ENCODE measurements around the gene NUP43.
"Not testable (repeated sequence)": the region's sequence is repeated elsewhere in the genome, so short reads cannot be mapped to it uniquely, and the experiment has no call there.

Gene NUP43

GRCh38 chr6:149751239-149751638, 4.9 kb upstream of the NUP43 start:
- no peaks in the 10 kb centered on the region for H3K9me3 ChIP-seq (ENCODE audit: severe bottlenecking)
- ATAC-seq (ENCODE audit: low read depth), result no peak
- peaks cover 12% of the 10 kb centered on the region for H3K4me1 ChIP-seq (ENCODE audit: insufficient read depth, poor library complexity, severe bottlenecking)
- H3K27me3 ChIP-seq (ENCODE audit: insufficient read depth, poor library complexity, severe bottlenecking), result no peaks in the 10 kb centered on the region
- H3K27ac ChIP-seq (ENCODE audit: poor library complexity, severe bottlenecking), result peak overlapping the region; percentile 71
- TF ChIP-seq CTCF (IDR thresholded peaks at IDR 0.05; ENCODE audit: poor library complexity, severe bottlenecking), result no peak
- peaks cover 21% of the 10 kb centered on the region for H3K36me3 ChIP-seq (ENCODE audit: low read depth)
- no peak for DNase-seq (ENCODE audit: low spot score)
- peak overlapping the region; percentile 84 for H3K4me3 ChIP-seq (ENCODE audit: severe bottlenecking)

GRCh38 chr6:149750136-149750609, 3.8 kb upstream of the NUP43 start:
- Histone ChIP-seq H3K4me3 (ENCODE audit: severe bottlenecking) (peak overlapping the region; percentile 84), H3K9me3 (ENCODE audit: severe bottlenecking) (no peaks in the 10 kb centered on the region), H3K27ac (ENCODE audit: poor library complexity, severe bottlenecking) (peak overlapping the region; percentile 71), H3K27me3 (ENCODE audit: insufficient read depth, poor library complexity, severe bottlenecking) (no peaks in the 10 kb centered on the region), H3K36me3 (ENCODE audit: low read depth) (peaks cover 20% of the 10 kb centered on the region), H3K4me1 (ENCODE audit: insufficient read depth, poor library complexity, severe bottlenecking) (peaks cover 12% of the 10 kb centered on the region)
- TF ChIP-seq CTCF (IDR thresholded peaks at IDR 0.05; ENCODE audit: poor library complexity, severe bottlenecking), result no peak
- peak; percentile 75 for DNase-seq (ENCODE audit: low spot score)
- ATAC-seq (ENCODE audit: low read depth), result peak; percentile 59

GRCh38 chr6:149749594-149750135, 3.3 kb upstream of the NUP43 start, which contains the start of gene PCMT1:
Gene PCMT1, plus strand, starts transcription at chr6:149749741. Its CDS starts 161 bp downstream, at chr6:149749902.
- ATAC-seq (ENCODE audit: low read depth), result peak; percentile 77
- no peaks in the 10 kb centered on the region for H3K27me3 ChIP-seq (ENCODE audit: insufficient read depth, poor library complexity, severe bottlenecking)

GRCh38 chr6:149749082-149749593, 2.8 kb upstream of the NUP43 start:
- H3K4me3 ChIP-seq (ENCODE audit: severe bottlenecking), result peak overlapping the region; percentile 84
- H3K4me1 ChIP-seq (ENCODE audit: insufficient read depth, poor library complexity, severe bottlenecking), result peaks cover 12% of the 10 kb centered on the region
- not testable (repeated sequence) for DNase-seq (ENCODE audit: low spot score); H3K27me3 ChIP-seq (ENCODE audit: insufficient read depth, poor library complexity, severe bottlenecking); H3K9me3 ChIP-seq (ENCODE audit: severe bottlenecking); ATAC-seq (ENCODE audit: low read depth)
- peaks cover 22% of the 10 kb centered on the region for H3K36me3 ChIP-seq (ENCODE audit: low read depth)
- H3K27ac ChIP-seq (ENCODE audit: poor library complexity, severe bottlenecking), result peak overlapping the region; percentile 71

More at GRCh38 chr6:149749594-149750135, 3.3 kb upstream of the NUP43 start, which contains the start of gene PCMT1:
- Histone ChIP-seq H3K4me3 (ENCODE audit: severe bottlenecking) (peak within 1 kb of the TSS; percentile 84), H3K27ac (ENCODE audit: poor library complexity, severe bottlenecking) (peak within 1 kb of the TSS; percentile 71), H3K4me1 (ENCODE audit: insufficient read depth, poor library complexity, severe bottlenecking) (peaks cover 12% of the 10 kb centered on the region), H3K36me3 (ENCODE audit: low read depth) (peaks cover 20% of the 10 kb centered on the region), H3K9me3 (ENCODE audit: severe bottlenecking) (no peaks in the 10 kb centered on the region)
- peak; percentile 86 for DNase-seq (ENCODE audit: low spot score)
- TF ChIP-seq CTCF (IDR thresholded peaks at IDR 0.05; ENCODE audit: poor library complexity, severe bottlenecking), result no peak

- not testable (repeated sequence) for DNase-seq (ENCODE audit: low spot score); ATAC-seq (ENCODE audit: low read depth); H3K4me1 ChIP-seq (ENCODE audit: insufficient read depth, poor library complexity, severe bottlenecking); H3K9me3 ChIP-seq (ENCODE audit: severe bottlenecking); H3K27me3 ChIP-seq (ENCODE audit: insufficient read depth, poor library complexity, severe bottlenecking)
- peaks cover 45% of the 10 kb centered on the region for H3K36me3 ChIP-seq (ENCODE audit: low read depth)
- peak overlapping the region; percentile 55 for H3K4me3 ChIP-seq (ENCODE audit: severe bottlenecking)
- H3K27ac ChIP-seq (ENCODE audit: poor library complexity, severe bottlenecking), result peak overlapping the region; percentile 40
These were observed 1.1 kb downstream of the NUP43 start for GRCh38 chr6:149745252-149745651.

GRCh38 chr6:149734915-149735314, 11.4 kb downstream of the NUP43 start:
- H3K27me3 ChIP-seq (ENCODE audit: insufficient read depth, poor library complexity, severe bottlenecking), result no peaks in the 10 kb centered on the region
- no peak overlapping the region for H3K4me3 ChIP-seq (ENCODE audit: severe bottlenecking)
- peaks cover 87% of the 10 kb centered on the region for H3K36me3 ChIP-seq (ENCODE audit: low read depth)
- no peak overlapping the region for H3K27ac ChIP-seq (ENCODE audit: poor library complexity, severe bottlenecking)
- ATAC-seq (ENCODE audit: low read depth), result no peak
- TF ChIP-seq CTCF (IDR thresholded peaks at IDR 0.05; ENCODE audit: poor library complexity, severe bottlenecking), result no peak
- no peak for DNase-seq (ENCODE audit: low spot score)
- no peaks in the 10 kb centered on the region for H3K4me1 ChIP-seq (ENCODE audit: insufficient read depth, poor library complexity, severe bottlenecking)
- no peaks in the 10 kb centered on the region for H3K9me3 ChIP-seq (ENCODE audit: severe bottlenecking)

Measured in RWPE2 (cell line).